ENCODE results near the gene PODN. TPM values are rescaled to one million over a fixed set of nuclear protein-coding genes. Genes with fewer than 3 reads are reported as not detected.

The PODN gene
- total RNA-seq, 6 experiments from 2014 or later: 2.8 to 9.8 (median 5.1) TPM

DNA sequence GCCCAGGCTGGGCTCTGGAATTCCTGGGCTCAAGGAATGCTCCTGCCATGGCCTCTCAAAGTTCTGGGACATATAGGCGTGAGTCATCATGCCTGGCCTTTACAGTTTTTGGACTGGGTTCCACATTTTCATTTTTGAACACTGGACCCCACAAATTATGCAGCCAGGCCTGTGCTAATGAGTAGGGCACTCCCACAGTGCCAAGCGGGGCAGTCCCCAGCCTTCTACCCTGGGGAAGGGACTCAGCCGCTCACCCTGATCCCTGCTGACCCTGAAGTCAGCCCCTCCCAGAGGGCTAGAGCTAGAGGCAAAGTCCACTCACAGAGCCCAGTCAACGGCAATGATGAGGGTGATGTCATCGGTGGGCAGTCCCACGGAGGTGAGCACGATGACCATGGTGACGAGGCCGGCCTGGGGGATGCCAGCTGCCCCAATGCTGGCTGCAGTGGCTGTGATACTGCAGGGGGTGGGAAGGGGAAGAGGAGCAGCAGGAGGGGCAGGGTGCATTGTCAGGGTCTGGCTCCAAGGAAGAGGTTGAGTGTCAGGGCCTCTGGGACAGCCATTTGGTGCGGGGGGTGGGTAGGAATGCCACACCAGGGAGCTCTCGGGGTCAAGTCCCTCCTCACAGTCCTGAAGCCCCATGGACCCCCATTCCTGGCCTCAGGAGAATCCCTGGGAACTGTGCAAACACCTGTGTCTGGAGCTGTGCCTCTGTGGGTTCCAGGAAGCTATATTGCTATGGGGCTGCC is 27.6 kb downstream of the PODN start:
- intact Hi-C loops (cut with DNase I): loop anchor here in 1 of 2 donors (10.0 kb wide), 1 partner anchor 85 kb away; no protein-coding TSS in a partner anchor
- DNase-seq: peak; percentile 77 to 86 (median 84)
- Histone ChIP-seq H3K27ac (no peak overlapping the region), H3K27me3 (no peaks in the 10 kb centered on the region), H3K9me3 (no peaks in the 10 kb centered on the region), H3K4me3 (no peak overlapping the region), H3K36me3 (no peaks in the 10 kb centered on the region), H3K4me1 (peaks cover 0 to 20% (median 0%) of the 10 kb centered on the region in 4 donors)
- whole genome bisulfite sequencing (ENCODE audit: insufficient coverage, low coverage, low lambda C conversion rate, missing lambda C conversion rate): 45% methylated on average over 7 of the region's 11 CpGs
- TF ChIP-seq POLR2A (IDR thresholded peaks at IDR 0.05) (no peak), CTCF (IDR thresholded peaks at IDR 0.05) (no peak)
- peak; percentile 76 to 90 (median 80) for ATAC-seq

DNA sequence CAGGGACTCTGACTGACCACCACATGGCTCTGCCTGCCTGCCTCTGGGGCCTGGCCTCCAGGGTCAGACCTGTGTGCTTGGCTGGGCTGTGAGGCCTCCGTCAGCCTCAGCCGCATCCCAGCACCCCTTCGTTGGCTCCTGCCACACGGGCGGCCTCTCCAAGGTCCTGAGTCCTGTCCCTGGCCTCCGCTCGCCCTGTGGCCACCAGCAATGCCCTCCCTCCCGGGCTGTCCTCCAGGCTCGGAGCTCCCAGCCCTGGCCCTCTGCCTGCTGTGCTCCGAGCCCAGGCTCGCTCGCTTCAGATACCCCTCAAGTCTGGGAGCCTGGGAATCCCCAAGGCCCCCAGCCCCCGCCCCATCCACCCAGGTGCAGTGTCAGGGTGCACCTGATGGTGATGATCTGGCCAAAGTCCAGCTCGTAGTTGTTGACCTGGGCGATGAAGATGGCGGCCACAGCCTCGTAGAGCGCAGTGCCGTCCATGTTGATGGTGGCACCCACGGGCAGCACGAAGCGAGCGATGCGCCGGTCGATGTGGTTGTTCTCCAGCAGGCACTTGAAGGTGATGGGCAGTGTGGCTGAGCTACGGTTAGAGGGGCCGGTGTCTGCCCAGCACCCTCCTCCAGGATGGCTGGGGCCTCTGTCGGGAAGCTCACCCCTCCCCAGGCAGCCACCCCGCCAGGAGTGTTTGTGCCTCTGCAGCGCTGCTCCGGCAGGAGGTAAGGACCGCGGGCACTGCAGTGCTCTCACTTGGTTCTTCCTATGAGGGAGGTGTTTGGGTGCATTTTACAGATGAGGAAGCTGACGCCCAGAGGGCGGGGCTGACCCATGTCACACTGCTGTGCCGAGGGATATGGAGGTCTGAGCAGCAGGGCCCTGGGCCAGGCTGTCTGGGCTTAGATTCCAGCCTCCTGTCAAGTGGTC is 28.5 kb downstream of the PODN start:
- WGBS (ENCODE audit: insufficient coverage, low coverage, low lambda C conversion rate, missing lambda C conversion rate): 95% methylated on average over 13 of the region's 37 CpGs
- peak in 1 of 4 donors; percentile 3 for ATAC-seq
- H3K4me3 ChIP-seq: no peak overlapping the region

GRCh38 chr1:53091841-53092645 is 30.0 kb downstream of the PODN start:
- intact Hi-C loops (cut with DNase I): loop anchor here in 1 of 2 donors (10.0 kb wide), 1 partner anchor 83 kb away; no protein-coding TSS in a partner anchor
- Histone ChIP-seq H3K27ac (no peak overlapping the region), H3K9me3 (no peaks in the 10 kb centered on the region), H3K4me1 (peaks cover 0 to 20% (median 0%) of the 10 kb centered on the region in 4 donors), H3K36me3 (no peaks in the 10 kb centered on the region), H3K4me3 (no peak overlapping the region), H3K27me3 (no peaks in the 10 kb centered on the region)
- ATAC-seq: peak; percentile 71 to 87 (median 83)
- TF ChIP-seq POLR2A (IDR thresholded peaks at IDR 0.05) (no peak), CTCF (IDR thresholded peaks at IDR 0.05) (no peak)
- WGBS (ENCODE audit: insufficient coverage, low coverage, low lambda C conversion rate, missing lambda C conversion rate): 60% methylated on average over 3 of the region's 26 CpGs
- DNase-seq: peak; percentile 81 to 93 (median 93)

More for the DNA sequence above, 28.5 kb downstream of the PODN start:
- Histone ChIP-seq H3K27me3 (no peaks in the 10 kb centered on the region), H3K9me3 (no peaks in the 10 kb centered on the region), H3K27ac (no peak overlapping the region), H3K4me1 (peaks cover 0 to 20% (median 0%) of the 10 kb centered on the region in 4 donors), H3K36me3 (no peaks in the 10 kb centered on the region)
- intact Hi-C loops (cut with DNase I): loop anchor here in 1 of 2 donors (10.0 kb wide), 1 partner anchor 84 kb away; no protein-coding TSS in a partner anchor
- TF ChIP-seq CTCF (IDR thresholded peaks at IDR 0.05) (no peak), POLR2A (IDR thresholded peaks at IDR 0.05) (no peak)
- peak in 1 of 3 donors; percentile 55 for DNase-seq
